GM19438 (cell line): ENCODE measurements around the gene KRT17.

Experiments used
- ATAC-seq: cut with Tn5 transposase; IDR thresholded peaks from one replicate; pipeline ENCODE4 v1.9.1; 2021; ENCODE audit warnings: low read depth; ENCODE audit not compliant: unreplicated experiment

KRT17 gene

DNA sequence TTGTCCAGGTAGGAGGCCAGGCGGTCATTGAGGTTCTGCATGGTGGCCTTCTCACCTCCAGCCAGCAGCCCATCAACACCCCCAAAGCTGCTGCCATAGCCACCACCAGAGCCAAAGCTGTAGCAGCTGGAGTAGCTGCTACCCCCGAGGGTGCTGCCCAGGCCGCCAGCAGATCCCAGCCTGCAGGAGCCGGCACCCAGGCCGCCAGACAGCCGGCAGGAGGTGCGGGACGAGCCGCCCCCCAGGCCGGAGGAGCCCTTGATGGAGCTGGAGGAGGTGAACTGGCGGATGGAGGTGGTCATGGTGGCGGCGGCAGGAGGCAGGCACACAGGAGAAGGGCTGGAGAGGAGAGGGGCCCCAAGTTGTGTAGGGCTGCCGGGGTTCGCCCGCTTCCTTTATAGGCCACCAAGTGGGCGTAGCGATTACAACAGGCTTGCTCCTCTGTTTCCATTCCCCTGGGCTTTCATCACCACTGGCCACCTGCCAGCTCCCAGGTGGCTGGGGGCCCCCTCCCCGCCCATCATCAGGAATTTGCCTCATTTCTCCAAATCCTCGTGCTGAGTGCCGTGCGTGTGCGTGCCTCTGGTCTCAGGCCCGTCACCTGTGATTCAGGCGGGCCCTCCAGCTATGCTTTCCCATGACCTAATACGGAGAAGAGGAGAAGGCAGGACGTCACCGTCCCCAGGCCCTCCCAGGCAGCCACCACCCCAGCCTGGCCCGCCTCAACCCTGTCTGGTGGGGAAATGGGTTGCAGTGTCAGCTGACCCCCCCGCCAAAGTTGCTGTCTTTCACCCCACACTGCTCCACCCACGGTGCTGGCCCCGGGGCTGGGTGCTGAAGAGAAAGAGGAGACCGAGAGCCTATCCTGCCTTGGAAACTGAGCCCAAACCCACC is at the start of gene KRT17:
Gene KRT17, minus strand, starts transcription at position 368 of the 894 bp plus-strand sequence. Its CDS starts 66 bp downstream, at position 302.
- no peak for ATAC-seq

DNA sequence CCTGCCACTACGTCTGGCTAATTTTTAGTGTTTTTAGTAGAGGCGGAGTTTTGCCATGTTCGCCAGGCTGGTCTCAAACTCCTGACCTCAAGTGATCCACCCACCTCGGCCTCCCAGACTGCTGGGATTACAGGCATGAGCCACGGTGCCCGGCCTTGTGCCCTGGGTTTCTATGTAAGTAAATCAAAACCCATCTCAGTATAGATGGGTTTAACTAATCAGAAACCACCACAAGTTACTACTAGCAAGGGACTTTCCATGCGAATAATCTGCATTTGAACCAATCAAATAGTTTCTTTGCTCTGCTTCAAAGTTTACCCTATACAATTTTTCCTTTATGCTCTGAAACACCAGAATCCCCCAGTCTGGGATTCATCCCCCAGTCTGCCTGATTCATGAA is 47.8 kb upstream of the KRT17 start:
- no peak for ATAC-seq

DNA sequence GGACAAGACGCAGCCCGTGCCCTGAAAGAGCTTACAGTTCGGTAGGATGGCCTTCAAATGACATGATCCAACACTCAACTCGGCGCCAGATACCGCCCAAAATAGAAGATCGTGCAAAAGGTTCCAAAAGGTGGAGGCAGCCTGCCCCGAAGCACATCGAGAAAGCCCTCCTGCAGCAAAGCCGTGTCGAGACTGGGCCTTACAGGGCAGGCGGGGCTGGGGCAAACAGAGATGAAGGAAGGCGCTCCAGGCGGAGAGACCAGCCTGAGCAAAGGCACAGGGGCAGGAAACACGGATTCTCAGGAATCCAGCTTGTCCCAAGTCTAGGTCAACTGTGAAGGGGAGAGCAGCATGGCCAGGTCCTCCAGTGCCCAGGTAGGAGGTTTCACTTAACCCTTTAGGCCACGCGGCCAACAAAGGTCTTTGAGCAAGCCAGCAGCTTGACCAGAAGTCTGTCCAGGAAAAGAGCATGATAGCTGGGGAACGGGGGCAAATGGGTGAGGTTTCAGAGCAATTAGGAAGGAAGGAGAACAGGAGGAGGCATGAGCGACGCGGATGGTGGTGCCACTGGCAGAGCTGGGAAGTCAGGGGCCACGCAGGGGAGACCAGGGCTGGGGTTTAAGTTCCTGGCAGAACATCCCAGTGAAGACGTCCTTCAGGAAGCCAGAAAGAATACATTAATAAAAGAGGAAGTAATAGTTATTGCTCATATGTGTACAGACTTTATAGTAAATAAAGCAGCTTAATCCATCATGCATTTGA is 43.1 kb upstream of the KRT17 start:
- ATAC-seq: no peak

DNA sequence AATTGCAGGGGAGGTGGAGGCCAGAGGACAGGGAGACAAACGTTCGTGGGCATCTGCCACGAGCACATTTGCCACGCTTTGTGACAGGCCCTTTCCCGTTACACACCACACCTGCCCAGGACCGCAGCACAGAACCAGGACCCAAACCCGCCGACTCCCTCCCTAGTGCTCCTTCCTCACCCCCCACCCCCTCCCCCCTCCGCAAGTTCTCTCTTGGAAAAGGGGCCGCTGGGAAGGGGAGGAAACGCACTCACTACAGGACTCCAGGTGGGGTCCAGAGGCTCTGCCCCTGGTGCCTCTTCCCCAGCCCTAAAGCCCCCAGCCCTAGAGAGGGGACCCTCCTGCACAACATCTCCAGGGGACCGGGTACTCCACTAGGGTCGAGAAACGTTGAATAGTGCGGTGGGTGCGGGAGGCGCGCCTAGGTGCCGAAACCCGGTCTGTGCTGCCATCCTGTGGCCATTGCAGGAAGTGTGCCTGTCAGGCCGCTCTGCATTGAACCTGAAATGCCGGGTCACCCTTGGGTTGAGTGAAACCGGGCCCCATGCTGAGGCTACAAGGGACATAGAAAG is 42.4 kb upstream of the KRT17 start:
- no peak for ATAC-seq

DNA sequence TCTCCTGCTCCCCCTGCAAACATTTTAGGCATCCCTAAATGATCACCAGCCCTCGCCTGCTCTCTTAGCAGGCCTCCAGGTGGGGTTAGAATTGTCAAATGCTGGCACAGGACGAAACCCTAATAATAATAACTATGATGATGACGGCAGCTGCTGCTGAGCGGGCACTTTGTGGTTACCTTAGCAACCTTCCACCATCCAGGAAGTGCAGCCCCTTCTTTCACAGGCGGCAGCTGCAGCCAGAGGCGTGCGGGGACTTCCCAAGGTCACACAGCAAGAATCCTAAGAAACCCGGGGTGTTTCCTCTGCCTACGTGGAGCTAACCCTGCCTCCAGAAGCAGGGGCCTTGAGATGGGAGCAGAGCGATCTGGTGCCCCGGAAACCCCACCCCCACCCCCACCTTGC is 41.9 kb upstream of the KRT17 start:
- ATAC-seq: peak; percentile 39

DNA sequence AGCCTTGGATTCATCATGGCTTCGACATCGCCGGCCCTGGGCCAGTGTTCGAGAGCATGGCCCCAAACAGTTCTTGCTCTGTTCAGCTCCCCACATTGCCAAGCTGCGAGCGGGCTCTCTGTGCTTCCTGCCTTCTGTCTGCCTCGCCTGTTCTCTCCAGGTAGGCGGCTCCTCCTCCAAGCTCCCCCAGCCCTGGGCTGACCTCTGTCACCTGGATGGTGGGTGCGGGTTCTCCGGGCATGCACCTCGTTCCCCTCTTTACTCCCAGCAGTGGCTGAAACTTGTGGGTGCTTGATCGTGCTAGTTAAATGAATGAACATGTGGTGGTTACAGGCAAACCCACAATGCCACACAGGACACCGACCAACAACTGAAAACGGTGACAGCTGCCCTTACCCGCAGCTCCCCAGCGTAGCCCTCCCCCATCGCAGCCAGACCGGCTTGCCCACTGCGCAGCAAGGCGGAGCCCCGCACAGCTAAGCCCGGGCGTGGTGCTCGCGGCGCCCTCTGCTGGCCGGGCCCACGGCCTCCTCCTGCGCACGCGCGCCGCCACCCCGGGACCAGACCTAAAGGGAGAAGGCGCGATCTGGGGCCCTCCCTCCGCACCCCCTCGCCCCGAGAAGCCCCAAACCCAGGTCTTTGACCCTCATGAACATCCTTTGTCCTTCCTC is 41.3 kb upstream of the KRT17 start:
- peak; percentile 60 for ATAC-seq

DNA sequence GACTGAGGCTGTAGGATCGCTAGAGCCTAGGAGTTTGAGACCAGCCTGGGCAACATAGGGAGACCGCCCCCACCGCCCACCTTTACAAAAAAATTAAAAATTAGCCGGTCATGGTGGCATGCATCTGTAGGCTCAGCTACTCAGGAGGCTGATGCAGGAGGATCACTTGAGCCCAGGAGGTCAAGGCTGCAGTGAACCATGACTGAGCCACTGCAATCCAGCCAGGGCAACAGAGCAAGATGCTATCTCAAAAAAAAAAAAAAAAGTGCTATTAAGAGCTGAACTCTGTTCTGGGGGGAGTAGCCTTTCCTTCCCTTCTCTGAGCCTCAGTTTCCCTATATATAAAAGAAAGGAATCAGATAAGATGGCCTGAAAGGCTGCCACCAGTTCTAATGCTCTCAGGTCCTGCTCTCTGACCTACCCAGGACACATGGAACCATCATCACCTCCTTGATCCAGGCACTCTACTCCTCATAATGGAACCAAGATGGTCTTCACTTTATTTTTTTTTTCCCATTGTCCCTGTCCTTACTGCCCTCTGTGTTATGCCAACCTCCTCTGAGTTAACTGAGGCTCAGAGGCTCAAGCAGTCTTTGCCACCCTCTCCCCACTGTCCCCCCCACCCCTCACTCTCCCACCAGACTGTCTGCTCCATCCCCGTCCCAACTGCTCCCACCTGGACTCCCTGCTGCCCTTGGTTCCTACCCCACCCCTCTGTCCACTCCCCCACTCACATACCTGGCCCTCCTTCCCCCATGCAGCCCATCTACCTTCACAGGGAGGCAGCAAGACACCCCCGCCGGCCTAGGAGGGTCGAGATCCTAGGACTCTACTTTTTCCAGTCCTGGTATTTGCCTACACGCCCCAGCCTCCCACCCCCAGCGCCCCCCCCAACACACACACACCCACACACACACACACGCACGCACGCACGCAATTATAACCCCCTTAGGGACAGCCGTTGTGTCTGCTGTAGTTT is 40.5 kb upstream of the KRT17 start:
- no peak for ATAC-seq

DNA sequence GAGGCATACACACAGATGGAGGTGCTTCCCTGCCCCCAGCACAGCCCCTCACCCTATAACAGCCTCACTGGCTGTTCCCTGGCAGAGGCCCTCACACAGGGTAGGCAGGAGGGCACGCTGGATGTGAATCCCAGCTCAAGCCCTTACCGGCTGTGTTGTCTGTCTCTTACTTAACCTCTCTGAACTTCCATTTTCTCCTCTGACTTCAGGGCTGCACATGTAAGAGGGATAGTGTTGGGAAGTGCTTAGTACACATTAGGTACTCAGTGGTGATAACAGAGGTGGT is 39.7 kb upstream of the KRT17 start:
- no peak for ATAC-seq

GRCh38 chr17:41663451-41664171 is 39.2 kb upstream of the KRT17 start:
- no peak for ATAC-seq

- no peak for ATAC-seq
Observed at GRCh38 chr17:41660221-41660711, 35.9 kb upstream of the KRT17 start.

GRCh38 chr17:41659427-41660212 is 35.2 kb upstream of the KRT17 start:
- no peak for ATAC-seq

- ATAC-seq: no peak
Observed at GRCh38 chr17:41658846-41659245, 34.5 kb upstream of the KRT17 start.

DNA sequence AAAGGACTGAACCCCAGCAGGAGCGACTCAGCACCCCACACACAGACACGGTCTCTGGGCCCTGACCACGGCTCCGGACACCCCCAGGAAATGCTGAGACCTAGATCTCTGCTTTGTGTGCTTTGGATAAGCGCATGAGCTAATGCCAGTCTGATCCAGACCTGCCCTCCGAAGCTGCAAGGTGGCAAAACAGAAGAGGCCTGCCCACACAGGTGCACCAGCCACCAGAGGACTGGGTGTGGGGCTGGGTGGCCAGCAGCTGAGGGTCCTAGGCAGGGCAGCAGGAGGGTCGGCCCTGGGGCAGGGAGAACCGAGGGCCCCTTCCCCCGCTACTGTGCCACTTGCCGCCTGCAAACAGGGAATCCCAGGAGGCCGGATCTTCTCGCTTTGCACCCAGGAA is 33.6 kb upstream of the KRT17 start:
- no peak for ATAC-seq

GRCh38 chr17:41657176-41657754 is 32.9 kb upstream of the KRT17 start:
- ATAC-seq: no peak

DNA sequence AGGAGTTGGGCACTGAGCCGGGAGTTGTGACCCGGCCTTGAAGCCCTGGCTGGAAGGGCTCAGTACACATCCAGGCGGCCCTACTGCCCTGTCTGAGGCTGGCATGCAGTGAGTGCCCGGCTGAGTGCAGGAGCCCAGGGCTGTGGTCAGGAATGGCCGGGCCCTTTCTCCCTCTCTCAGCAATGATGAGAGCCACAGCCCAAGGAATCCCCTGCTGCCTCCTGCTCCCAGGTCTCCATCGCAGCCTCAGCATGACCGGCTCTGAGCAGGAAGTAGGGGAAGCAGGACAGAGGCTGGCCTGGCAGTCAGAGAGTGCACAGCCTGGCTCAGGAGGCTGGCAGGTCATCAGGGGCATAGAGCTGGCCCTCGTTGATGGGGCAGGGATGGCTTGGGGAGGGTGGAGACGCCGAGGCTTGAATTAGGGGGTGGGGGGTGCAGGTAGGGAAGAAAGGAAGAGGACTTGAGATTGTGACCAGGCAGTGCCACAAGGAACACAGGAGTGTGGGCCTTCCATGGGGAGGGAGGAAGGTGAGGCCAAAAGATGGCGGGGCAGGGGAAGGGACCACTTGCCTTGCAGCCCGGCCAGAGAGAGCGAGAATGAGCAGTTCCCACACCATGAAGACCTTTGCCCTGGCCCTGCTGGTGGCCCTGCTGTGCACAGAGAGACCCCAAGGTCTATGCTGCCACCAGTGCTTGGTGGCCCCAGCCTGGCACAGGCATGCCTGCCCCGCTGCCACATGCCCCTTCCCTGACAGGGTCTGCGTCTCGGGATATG is 32.1 kb upstream of the KRT17 start:
- ATAC-seq: no peak

DNA sequence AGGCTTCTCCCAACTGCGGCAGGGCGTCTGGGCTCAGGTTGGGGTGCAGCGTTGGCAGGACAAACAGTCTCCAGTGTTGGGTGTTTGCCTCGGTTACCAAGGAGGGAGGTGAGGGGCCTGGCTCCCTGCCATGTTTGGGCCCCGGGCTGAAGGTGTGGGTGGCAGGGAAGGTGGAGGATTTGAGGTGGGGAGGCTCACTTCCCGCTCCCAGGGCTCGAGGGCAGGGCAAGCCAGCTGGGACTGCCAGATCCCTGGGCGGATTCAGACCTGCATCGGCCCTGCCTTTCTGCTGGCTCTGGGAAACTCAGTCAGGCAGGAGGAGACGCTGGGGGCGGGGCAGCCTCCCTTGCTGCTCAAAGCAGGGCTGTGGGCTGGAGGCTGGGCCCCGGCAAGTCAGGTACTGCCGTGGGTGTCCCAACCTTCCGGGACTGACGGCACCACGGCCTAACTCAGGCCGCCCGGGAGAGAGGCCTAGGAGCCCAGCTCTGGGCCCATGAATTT is 31.3 kb upstream of the KRT17 start:
- no peak for ATAC-seq
